A673 (cell line): Measurements from ENCODE around the gene TMEM232. TPM values are rescaled to one million over a fixed set of nuclear protein-coding genes. Genes with fewer than 3 reads are reported as not detected.
A peak's percentile ranks its signal among the peaks of the same experiment; 100 is the strongest.

Source experiments
- BruUV-seq: library from RNA; stranded (reverse); fragments of 400-500 nt; replicated peaks from 2 replicates; lab custom pipeline; 2021; lab: Mats Ljungman, UMichigan
- CTCF ChIA-PET: fragments of 300-600 bp; sonication (Branson Sonifier 250); formaldehyde crosslinking; loops from one replicate; lab custom pipeline; 2022; ENCODE audit warnings: antibody characterized with exemption; lab: Charles Lee
- POLR2A ChIA-PET: fragments of 300-600 bp; sonication (Branson Sonifier 250); formaldehyde crosslinking; loops from one replicate; lab custom pipeline; 2022; ENCODE audit warnings: antibody characterized with exemption; ENCODE audit not compliant: low non-redundant PET; lab: Charles Lee
- DNase-seq: peaks from one replicate; pipeline ENCODE4 v3.0.0-alpha.2; 2015; ENCODE audit warnings: low spot score
- H3K27ac ChIP-seq: fragments of 200-600 bp; sonication (generic); 2 replicates; pipeline ENCODE4 v1.5.1; 2016; ENCODE audit warnings: mixed run types, low read depth, mild to moderate bottlenecking, mixed read lengths, antibody characterized with exemption, low read length; ENCODE audit not compliant: poor library complexity, severe bottlenecking
- H3K27me3 ChIP-seq: fragments of 200-600 bp; sonication (generic); replicated peaks from 2 replicates; pipeline ENCODE4 v1.6.1; 2017; ENCODE audit warnings: mixed run types, low read depth, mild to moderate bottlenecking, mixed read lengths, antibody characterized with exemption, low read length; ENCODE audit not compliant: insufficient read depth, poor library complexity
- H3K36me3 ChIP-seq: fragments of 200-600 bp; sonication (generic); 2 replicates; pipeline ENCODE4 v1.6.1; 2016; ENCODE audit warnings: mixed run types, mild to moderate bottlenecking, mixed read lengths, antibody characterized with exemption, low read length; ENCODE audit not compliant: insufficient read depth, poor library complexity, severe bottlenecking
- H3K4me1 ChIP-seq: fragments of 200-600 bp; sonication (generic); 2 replicates; pipeline ENCODE4 v1.6.1; 2017; ENCODE audit warnings: mixed run types, mild to moderate bottlenecking, mixed read lengths, antibody characterized with exemption, low read length; ENCODE audit not compliant: insufficient read depth, poor library complexity, severe bottlenecking
- H3K4me3 ChIP-seq: fragments of 200-600 bp; sonication (generic); 2 replicates; pipeline ENCODE4 v1.5.1; 2016; ENCODE audit warnings: low read depth, mixed run types, mild to moderate bottlenecking, mixed read lengths, low read length; ENCODE audit not compliant: poor library complexity, severe bottlenecking
- H3K9me3 ChIP-seq: fragments of 200-600 bp; sonication (generic); 2 replicates; pipeline ENCODE4 v1.6.1; 2016; ENCODE audit warnings: mixed run types, low read depth, mild to moderate bottlenecking, mixed read lengths, antibody characterized with exemption, low read length; ENCODE audit not compliant: poor library complexity, severe bottlenecking
- CTCF ChIP-seq: fragments of 300-800, 200-600 bp; sonication (generic); conservative IDR thresholded peaks from 2 replicates; pipeline ENCODE4 v1.5.1; 2017; ENCODE audit warnings: low read depth, mild to moderate bottlenecking, antibody characterized with exemption, low read length, moderate library complexity, mixed read lengths
- EZH2 ChIP-seq: fragments of 200-600 bp; sonication (generic); IDR thresholded peaks from 2 replicates; pipeline ENCODE4 v1.6.1; 2017; ENCODE audit warnings: borderline replicate concordance, low read depth, mild to moderate bottlenecking, mixed read lengths, antibody characterized with exemption, low read length; ENCODE audit not compliant: poor library complexity, severe bottlenecking
- intact Hi-C: fragments of 100-400 bp; cut with micrococcal nuclease; formaldehyde crosslinking; loops from one replicate; pipeline ENCODE4 v1.10.0; 2022; ENCODE audit not compliant: unreplicated experiment
- total RNA-seq: library from RNA; stranded (reverse); gene quantifications from 2 replicates; pipeline ENCODE4 v1.2.3, GENCODE V29; 2021

The TMEM232 gene
- total RNA-seq, 1 experiment from 2014 or later, result 0.82 TPM

- CTCF ChIA-PET, result no interaction called here
- DNase-seq, result no peak
- Histone ChIP-seq H3K27me3 (no peaks in the 10 kb centered on the region), H3K4me3 (no peak overlapping the region), H3K4me1 (no peaks in the 10 kb centered on the region), H3K27ac (no peak overlapping the region), H3K36me3 (no peaks in the 10 kb centered on the region), H3K9me3 (peaks cover 8% of the 10 kb centered on the region)
- POLR2A ChIA-PET, result no interaction called here
- intact Hi-C loops, result no loop called here
- BruUV-seq, result no TSS peak
- no peak for TF ChIP-seq EZH2
- TF ChIP-seq CTCF, result no peak
Measured at GRCh38 chr5:110611817-110612216, 114.7 kb downstream of the TMEM232 start.

DNA sequence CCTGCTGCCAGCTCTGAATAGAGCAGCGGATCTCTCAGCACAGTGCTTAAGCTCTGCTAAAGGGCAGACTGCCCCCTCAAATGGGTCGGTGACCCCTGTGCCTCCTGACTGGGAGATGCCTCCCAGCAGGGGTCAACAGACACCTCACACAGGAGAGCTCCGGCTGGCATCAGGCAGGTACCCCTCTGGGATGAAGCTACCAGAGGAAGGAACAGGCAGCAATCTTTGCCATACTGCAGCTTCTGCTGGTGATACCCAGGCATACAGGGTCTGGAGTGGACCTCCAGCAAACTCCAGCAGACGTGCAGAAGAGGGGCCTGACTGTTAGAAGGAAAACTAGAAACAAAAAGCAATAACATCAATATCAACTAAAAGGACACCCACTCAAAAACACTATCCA is 131.6 kb downstream of the TMEM232 start:
- ChIA-PET POLR2A (no interaction called here), CTCF (no interaction called here)
- Histone ChIP-seq H3K36me3 (no peaks in the 10 kb centered on the region), H3K27ac (no peak overlapping the region), H3K4me1 (no peaks in the 10 kb centered on the region), H3K27me3 (no peaks in the 10 kb centered on the region), H3K9me3 (no peaks in the 10 kb centered on the region), H3K4me3 (no peak overlapping the region)
- DNase-seq, result no peak
- TF ChIP-seq CTCF, result no peak
- TF ChIP-seq EZH2, result no peak
- no TSS peak for BruUV-seq
- intact Hi-C loops, result loop anchor here (5.0 kb wide), 1 partner anchor 153 kb away; no protein-coding TSS in a partner anchor

DNA sequence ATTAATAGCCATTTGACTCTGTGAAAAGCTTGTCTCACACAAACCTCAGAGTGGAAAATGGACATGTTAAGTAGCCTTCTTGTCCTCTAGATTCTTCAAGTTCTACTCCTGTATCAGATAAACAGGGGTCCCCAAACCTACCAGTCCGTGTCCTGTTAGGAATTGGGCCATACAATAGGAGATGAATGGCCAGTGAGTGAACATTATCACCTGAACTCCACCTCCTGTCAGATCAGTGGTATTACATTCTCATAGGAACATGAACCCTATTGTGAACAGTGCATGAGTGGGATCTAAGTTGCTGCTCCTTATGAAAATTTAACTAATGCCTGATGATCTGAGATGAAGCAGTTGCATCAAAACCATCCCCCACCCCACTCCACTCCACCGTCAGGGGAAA is 136.3 kb downstream of the TMEM232 start:
- H3K4me1 ChIP-seq, result no peaks in the 10 kb centered on the region
- intact Hi-C loops, result loop anchor here (5.0 kb wide), 1 partner anchor 148 kb away; no protein-coding TSS in a partner anchor
- peak; percentile 24 for DNase-seq
- H3K9me3 ChIP-seq, result no peaks in the 10 kb centered on the region
- no peak overlapping the region for H3K4me3 ChIP-seq
- ChIA-PET CTCF (no interaction called here), POLR2A (no interaction called here)
- TF ChIP-seq CTCF, result peak; percentile 54
- TF ChIP-seq EZH2, result no peak
- BruUV-seq, result no TSS peak
- no peaks in the 10 kb centered on the region for H3K27me3 ChIP-seq
- no peak overlapping the region for H3K27ac ChIP-seq
- no peaks in the 10 kb centered on the region for H3K36me3 ChIP-seq
